GM21528 (cell line): ENCODE results near the gene CCDC85C.
A peak's percentile ranks its signal among the peaks of the same experiment; 100 is the strongest.

Source experiments
- ATAC-seq: cut with Tn5 transposase; IDR thresholded peaks from one replicate; pipeline ENCODE4 v1.9.1; 2021; ENCODE audit warnings: mild to moderate bottlenecking, moderate library complexity; ENCODE audit not compliant: unreplicated experiment, low FRiP score

Gene CCDC85C

GRCh38 chr14:99609245-99610170 is 5.5 kb upstream of the CCDC85C start:
- ATAC-seq, result no peak

- ATAC-seq, result no peak
Observed at GRCh38 chr14:99608591-99608990, 4.6 kb upstream of the CCDC85C start.

DNA sequence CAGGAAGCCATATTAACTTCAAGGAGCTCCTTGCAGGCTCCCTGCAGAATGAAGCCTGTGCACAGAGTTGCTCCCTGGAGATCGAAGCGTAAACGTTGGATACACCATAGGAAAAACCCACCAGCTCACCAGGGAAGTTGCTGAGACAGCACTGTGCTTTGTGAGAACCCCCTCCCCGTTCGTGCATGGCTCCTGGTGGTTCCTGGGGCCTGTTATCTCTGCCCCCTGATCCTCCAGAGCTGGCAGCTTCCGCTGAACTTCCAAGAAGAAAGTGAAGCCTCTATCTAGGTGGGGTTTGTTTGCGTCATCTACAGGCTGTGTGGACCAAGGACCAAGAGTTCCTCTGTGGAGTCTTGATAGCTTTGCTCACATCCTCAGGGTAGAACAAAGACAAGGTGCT is 2.4 kb upstream of the CCDC85C start:
- ATAC-seq, result no peak

GRCh38 chr14:99605299-99605961 is 1.4 kb upstream of the CCDC85C start:
- ATAC-seq, result peak; percentile 21

GRCh38 chr14:99604766-99605298 is 825 bp upstream of the CCDC85C start:
- ATAC-seq, result peak; percentile 32

- ATAC-seq, result peak; percentile 78
Observed at GRCh38 chr14:99604278-99604765, 315 bp upstream of the CCDC85C start.

- ATAC-seq, result no peak
Observed at GRCh38 chr14:99602788-99603415, 1.1 kb downstream of the CCDC85C start.

GRCh38 chr14:99602054-99602787 is 1.8 kb downstream of the CCDC85C start:
- no peak for ATAC-seq

DNA sequence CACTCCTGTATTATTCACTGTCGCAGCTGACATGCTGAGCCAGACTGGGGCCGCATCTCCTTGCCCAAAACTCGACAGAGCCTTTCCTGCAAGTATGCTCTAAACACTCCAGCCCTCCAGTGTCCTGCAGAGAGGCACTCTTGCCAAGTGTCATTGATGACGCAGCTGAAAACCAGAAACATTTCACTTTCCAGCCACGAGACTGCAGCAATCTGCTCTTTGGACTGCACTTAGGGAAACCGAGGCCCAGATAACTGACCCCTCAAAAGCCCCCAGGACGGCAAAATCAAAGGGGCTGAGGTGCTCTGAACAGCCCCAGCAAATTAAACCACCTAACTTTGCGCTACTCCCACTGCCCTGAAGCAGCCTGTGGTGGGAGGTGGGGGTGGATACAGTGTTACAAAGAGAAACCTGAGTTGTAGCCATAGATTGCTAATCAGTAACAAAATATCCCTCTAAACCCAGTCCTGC is 2.6 kb downstream of the CCDC85C start:
- no peak for ATAC-seq

GRCh38 chr14:99600232-99600888 is 3.6 kb downstream of the CCDC85C start:
- no peak for ATAC-seq

- ATAC-seq, result no peak
Observed at GRCh38 chr14:99599393-99599792, 4.6 kb downstream of the CCDC85C start.

DNA sequence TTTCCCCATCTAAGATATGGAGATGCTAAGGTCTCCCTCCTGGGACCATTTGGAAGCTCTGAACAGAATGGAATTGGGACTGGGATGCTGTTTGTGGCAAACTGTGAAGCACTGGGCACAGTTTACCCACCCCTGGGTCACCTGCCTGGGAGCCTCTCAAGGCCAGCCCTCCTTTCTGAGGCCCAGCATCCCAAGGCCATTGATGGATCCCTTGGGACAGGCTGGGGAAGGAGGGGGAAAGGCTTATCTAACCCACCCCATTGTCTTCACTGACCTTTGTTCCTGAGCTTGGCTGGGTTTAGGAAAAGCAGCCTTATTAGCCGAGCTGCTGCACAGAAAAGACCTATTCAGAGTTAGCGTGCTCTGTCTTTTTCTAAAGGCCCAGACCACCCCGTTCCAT is 5.2 kb downstream of the CCDC85C start:
- no peak for ATAC-seq

DNA sequence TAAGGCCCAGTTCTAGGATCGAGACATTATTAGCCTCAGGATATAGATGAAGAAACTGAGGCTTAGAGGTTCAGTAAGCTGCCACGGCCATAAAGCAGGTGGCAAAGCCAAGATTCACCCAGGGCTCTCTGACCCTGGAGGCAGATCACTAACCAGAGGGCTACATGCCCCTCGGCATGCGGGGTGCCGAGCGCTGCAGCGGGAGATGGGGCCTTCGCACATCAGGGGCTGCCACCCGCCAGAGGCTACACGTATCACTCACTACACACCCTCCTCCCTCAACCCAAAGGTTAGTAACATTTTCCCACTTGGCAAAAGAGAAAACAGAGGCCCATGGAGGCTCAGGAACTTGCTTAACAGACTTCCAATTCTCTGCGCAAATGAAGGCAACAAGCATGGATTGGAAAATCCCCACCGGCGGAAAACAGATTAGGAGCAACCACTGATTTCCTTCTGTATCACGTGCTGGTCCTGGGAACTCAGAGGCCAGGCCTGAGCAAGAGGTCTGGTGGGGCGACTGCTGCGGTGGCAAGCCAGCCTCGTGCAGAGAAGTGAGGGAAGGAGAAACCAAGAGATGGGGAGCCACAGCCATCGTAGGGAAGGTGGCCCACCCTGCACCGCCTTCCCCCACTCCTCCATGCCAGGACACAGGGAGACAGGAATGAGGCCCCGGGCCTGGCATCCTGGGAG is 6.0 kb downstream of the CCDC85C start:
- no peak for ATAC-seq

- no peak for ATAC-seq
Observed at GRCh38 chr14:99596772-99597171, 7.2 kb downstream of the CCDC85C start.

GRCh38 chr14:99596071-99596627 is 7.9 kb downstream of the CCDC85C start:
- ATAC-seq, result no peak

GRCh38 chr14:99595524-99595923 is 8.5 kb downstream of the CCDC85C start:
- no peak for ATAC-seq

DNA sequence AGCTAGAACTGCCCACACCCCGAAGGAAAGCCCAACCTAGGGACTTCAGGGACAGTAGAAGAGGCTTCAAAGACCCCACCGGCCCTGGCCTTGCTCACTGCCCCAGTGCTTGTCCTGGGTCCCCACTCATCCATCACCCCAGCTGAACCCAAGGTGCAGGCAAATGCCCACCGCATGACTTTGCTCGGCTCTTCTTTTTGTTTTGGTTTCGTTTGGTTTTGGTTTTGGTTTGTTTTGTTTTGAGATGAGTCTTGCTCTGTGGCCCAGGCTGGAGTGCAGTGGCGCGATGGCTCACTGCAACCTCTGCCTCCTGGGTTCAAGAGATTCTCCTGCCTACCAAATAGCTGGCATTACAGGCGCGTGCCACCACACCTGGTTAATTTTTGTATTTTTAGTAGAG is 9.0 kb downstream of the CCDC85C start:
- peak; percentile 75 for ATAC-seq

DNA sequence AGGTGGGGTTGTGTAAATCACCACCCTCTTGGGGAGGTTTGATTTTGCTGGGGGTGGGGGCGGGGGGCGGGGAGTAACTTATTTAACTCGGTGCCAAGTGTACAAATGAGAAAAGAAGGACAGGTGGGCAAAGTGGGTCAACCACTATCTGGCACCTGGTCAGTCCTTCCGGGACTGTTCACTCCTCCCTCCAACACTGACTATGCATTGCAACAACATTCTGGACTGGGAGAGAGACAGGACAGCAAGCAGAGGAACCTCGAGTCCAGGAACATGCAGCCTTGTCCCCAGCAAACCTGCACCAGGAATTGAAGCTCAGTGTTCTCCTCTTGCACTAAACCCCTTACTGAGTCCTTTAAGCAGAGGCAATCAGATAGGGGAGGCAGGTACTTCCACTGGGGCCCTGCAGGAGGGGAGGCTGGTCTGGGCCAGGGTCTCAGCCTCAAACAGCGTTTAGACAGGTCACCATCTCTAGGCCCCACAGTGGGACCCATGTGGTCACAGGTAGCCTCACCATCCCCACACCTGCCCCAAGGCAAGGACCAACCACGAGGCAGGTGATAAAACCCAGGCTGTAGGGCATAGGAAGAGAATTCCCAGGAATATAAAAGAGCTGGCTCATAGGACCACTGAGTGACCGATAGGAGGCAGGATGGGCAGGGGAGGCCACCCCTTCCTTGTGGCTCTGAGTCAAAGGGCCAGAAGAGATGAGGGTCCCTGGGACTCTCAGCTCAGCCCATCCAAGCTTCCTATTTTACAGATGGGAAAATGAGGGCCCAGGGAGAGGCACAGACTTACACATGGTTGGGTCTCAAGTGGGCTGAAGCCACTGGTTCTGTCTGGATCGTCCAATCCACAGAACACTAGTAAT is 9.8 kb downstream of the CCDC85C start:
- ATAC-seq, result no peak
